Left lung (tissue), 10 donors: ENCODE results near the gene PTPRR. TPM values are rescaled to one million over a fixed set of nuclear protein-coding genes. Genes with fewer than 3 reads are reported as not detected.

Source experiments
- ATAC-seq: fragments of 200-7000 bp; cut with Tn5 transposase; one replicate; pipeline ENCODE4 v1.9.1; 2020; ENCODE audit warnings: moderate library complexity
- DNase-seq, 4 donors: peaks; one replicate each; pipeline ENCODE4 v3.0.0-alpha.2; 2013 to 2020
- H3K27ac ChIP-seq, 2 donors: fragments of 200-600 bp; sonication (generic) in 1 of 2; one replicate each; pipeline versions ENCODE4 v1.5.0 to v1.8.0; 2020 to 2021
- H3K27me3 ChIP-seq, 2 donors: fragments of 200-600 bp; sonication (generic) in 1 of 2; one replicate each; pipeline versions ENCODE4 v1.5.0 to v1.8.0; 2020 to 2021
- H3K36me3 ChIP-seq, 2 donors: fragments of 200-600 bp; sonication (generic) in 1 of 2; one replicate each; pipeline versions ENCODE4 v1.5.0 to v1.8.0; 2020 to 2021
- H3K4me1 ChIP-seq, 2 donors: fragments of 200-600 bp; one replicate each; pipeline ENCODE4 v1.8.0; 2021
- H3K4me3 ChIP-seq, 2 donors: fragments of 200-600 bp; sonication (generic) in 1 of 2; one replicate each; pipeline versions ENCODE4 v1.5.0 to v1.8.0; 2020 to 2021; ENCODE audit warnings: mild to moderate bottlenecking in 1 of 2
- H3K9me3 ChIP-seq, 2 donors: fragments of 200-600 bp; sonication (generic) in 1 of 2; one replicate each; pipeline versions ENCODE4 v1.5.0 to v1.8.0; 2020 to 2021
- intact Hi-C, 2 donors: fragments of 100-400 bp; cut with DNase I; formaldehyde crosslinking; loops; one replicate each; pipeline versions ENCODE4 v1.11.2 to v1.14.2; 2022
- polyA plus RNA-seq, 6 donors: library from polyadenylated mRNA; unstranded; fragments of 120-200 nt; gene quantifications; one replicate each; pipeline ENCODE4 v1.2.1, GENCODE V29; 2013; ENCODE audit not compliant: insufficient read length in 6 of 6
- total RNA-seq, 2 donors: library from RNA; stranded (reverse); fragmentation: NEBNext Ultra II Directional; extraction: Animal tissue kit (Norgen Biotek cat#: 25700); gene quantifications; one replicate each; pipeline ENCODE4 v1.2.1, GENCODE V29; 2021
- TF ChIP-seq, protein P1 (sequence below), 2 donors: fragments of 200-600 bp; sonication (generic) in 1 of 2; IDR thresholded peaks; one replicate each; pipeline versions ENCODE4 v1.5.0 to v1.8.0; 2021; ENCODE audit warnings: antibody characterized with exemption in 2 of 2
- donor health status: DM: no; HTN: yes; CAD: no.
- donor health status: DM: no; HTN: no; CAD: no.

Gene PTPRR
- total and polyA plus RNA-seq, 8 donors: 0.10 to 1.4 (median 0.20) TPM

- Histone ChIP-seq H3K4me3 (no peak overlapping the region), H3K9me3 (no peaks in the 10 kb centered on the region), H3K27ac (no peak overlapping the region), H3K27me3 (no peaks in the 10 kb centered on the region), H3K4me1 (no peaks in the 10 kb centered on the region), H3K36me3 (no peaks in the 10 kb centered on the region)
- no peak for ATAC-seq
- TF ChIP-seq, protein P1, sequence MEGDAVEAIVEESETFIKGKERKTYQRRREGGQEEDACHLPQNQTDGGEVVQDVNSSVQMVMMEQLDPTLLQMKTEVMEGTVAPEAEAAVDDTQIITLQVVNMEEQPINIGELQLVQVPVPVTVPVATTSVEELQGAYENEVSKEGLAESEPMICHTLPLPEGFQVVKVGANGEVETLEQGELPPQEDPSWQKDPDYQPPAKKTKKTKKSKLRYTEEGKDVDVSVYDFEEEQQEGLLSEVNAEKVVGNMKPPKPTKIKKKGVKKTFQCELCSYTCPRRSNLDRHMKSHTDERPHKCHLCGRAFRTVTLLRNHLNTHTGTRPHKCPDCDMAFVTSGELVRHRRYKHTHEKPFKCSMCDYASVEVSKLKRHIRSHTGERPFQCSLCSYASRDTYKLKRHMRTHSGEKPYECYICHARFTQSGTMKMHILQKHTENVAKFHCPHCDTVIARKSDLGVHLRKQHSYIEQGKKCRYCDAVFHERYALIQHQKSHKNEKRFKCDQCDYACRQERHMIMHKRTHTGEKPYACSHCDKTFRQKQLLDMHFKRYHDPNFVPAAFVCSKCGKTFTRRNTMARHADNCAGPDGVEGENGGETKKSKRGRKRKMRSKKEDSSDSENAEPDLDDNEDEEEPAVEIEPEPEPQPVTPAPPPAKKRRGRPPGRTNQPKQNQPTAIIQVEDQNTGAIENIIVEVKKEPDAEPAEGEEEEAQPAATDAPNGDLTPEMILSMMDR (IDR thresholded peaks at IDR 0.05): no peak
- intact Hi-C loops: no loop called here
- no peak for DNase-seq
Measured at GRCh38 chr12:70838127-70838526, 82.4 kb downstream of the PTPRR start.

DNA sequence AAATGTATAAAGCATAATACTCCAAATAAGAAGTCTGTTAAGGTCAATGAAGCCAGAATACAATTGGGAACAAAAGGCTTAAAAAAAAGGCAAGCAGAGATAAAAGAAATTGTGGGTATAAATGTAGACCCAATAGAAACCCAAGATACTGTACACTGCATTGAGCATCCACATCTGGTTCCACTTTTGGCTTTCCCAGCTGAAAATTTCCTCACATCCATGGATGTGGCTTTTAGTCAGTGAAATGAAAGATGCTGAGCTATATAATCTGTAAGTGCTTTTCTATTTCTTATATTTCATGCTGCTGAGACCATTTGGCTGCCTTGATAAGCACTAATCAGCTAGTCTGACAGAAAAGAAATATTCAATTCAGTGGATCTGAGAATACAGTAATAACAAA is 83.5 kb downstream of the PTPRR start:
- DNase-seq (no peak), ATAC-seq (no peak)
- H3K27me3 ChIP-seq: no peaks in the 10 kb centered on the region
- intact Hi-C loops: no loop called here
- no peak overlapping the region for H3K27ac ChIP-seq
- TF ChIP-seq, protein P1 (IDR thresholded peaks at IDR 0.05): no peak
- no peaks in the 10 kb centered on the region for H3K4me1 ChIP-seq
- H3K9me3 ChIP-seq: no peaks in the 10 kb centered on the region
- H3K36me3 ChIP-seq: no peaks in the 10 kb centered on the region
- no peak overlapping the region for H3K4me3 ChIP-seq

DNA sequence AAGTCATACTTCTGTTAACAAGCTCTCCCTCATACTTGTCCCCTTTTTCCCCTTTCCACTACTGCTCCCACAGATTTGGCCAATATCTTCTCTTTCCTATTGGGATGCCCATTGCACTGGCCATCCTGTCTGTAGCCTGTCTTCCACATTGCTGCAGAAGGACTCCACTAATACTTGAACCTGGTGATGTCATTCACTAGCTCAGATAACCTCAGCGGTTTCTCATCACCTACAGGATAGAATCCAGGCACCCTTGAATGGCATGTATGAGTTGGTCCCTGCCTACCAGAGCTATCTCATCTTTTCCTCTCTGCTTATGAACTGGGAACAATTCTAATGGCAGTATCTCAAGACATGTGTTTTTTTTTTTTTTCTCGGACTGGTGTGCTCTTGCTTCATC is 84.6 kb downstream of the PTPRR start:
- no peak for DNase-seq
- H3K36me3 ChIP-seq: no peaks in the 10 kb centered on the region
- no peaks in the 10 kb centered on the region for H3K9me3 ChIP-seq
- no peak for ATAC-seq
- intact Hi-C loops: no loop called here
- no peaks in the 10 kb centered on the region for H3K27me3 ChIP-seq
- TF ChIP-seq, protein P1 (IDR thresholded peaks at IDR 0.05): no peak
- H3K4me3 ChIP-seq: no peak overlapping the region
- no peak overlapping the region for H3K27ac ChIP-seq
- H3K4me1 ChIP-seq: no peaks in the 10 kb centered on the region

DNA sequence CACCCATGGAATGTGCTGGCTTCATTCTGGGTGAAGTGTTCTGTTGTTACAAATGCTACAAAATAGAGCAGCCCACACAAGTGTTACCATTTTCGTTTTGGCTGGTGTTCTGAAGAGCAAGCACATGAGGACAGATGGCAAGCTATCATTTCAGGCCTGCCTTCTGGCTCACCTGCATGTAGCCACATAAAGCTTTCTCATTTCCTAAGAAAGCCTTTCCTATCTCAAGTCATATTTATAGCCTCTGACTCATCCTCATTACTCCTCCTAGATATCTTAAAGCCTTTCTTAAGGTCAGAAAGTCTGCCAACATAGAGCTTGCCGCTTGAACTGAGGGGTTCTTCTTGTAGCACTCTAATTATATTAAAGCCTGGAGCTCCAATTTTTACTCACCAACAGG is 89.0 kb downstream of the PTPRR start:
- DNase-seq (no peak), ATAC-seq (no peak)
- H3K9me3 ChIP-seq: no peaks in the 10 kb centered on the region
- no peak overlapping the region for H3K4me3 ChIP-seq
- no peak overlapping the region for H3K27ac ChIP-seq
- intact Hi-C loops: no loop called here
- TF ChIP-seq, protein P1 (IDR thresholded peaks at IDR 0.05): no peak
- H3K4me1 ChIP-seq: no peaks in the 10 kb centered on the region
- no peaks in the 10 kb centered on the region for H3K36me3 ChIP-seq
- no peaks in the 10 kb centered on the region for H3K27me3 ChIP-seq

- Histone ChIP-seq H3K36me3 (no peaks in the 10 kb centered on the region), H3K4me1 (no peaks in the 10 kb centered on the region), H3K9me3 (no peaks in the 10 kb centered on the region), H3K27ac (no peak overlapping the region), H3K4me3 (no peak overlapping the region), H3K27me3 (no peaks in the 10 kb centered on the region)
- TF ChIP-seq, protein P1 (IDR thresholded peaks at IDR 0.05): no peak
- intact Hi-C loops: no loop called here
- ATAC-seq: no peak
- no peak for DNase-seq
Measured at GRCh38 chr12:70830221-70831061, 90.1 kb downstream of the PTPRR start.
